ENCODE data around the gene SCAND1. TPM values are rescaled to one million over a fixed set of nuclear protein-coding genes. Genes with fewer than 3 reads are reported as not detected.
A peak's percentile ranks its signal among the peaks of the same experiment; 100 is the strongest.
"Not testable (repeated sequence)": the region's sequence is repeated elsewhere in the genome, so short reads cannot be mapped to it uniquely, and the experiment has no call there.

Gene SCAND1
- total RNA-seq = 100 to 1,000 TPM; 137 to 199 TPM

GRCh38 chr20:35954200-35954906, at the start of gene SCAND1:
Gene SCAND1 (minus strand): TSS chr20:35954502. CDS start chr20:35954284, 218 bp downstream.
- under 1% methylated on average over 71 of the region's 76 CpGs for WGBS
- H3K9me3 ChIP-seq = no peaks in the 10 kb centered on the region
- intact Hi-C loops (cut with DNase I) = no loop called here
- TF ChIP-seq POLR2A (IDR thresholded peaks at IDR 0.05) = peak; percentile 81
- peak; percentile 96 for TF ChIP-seq POLR2AphosphoS5 (IDR thresholded peaks at IDR 0.05)
- TF ChIP-seq, protein P1, sequence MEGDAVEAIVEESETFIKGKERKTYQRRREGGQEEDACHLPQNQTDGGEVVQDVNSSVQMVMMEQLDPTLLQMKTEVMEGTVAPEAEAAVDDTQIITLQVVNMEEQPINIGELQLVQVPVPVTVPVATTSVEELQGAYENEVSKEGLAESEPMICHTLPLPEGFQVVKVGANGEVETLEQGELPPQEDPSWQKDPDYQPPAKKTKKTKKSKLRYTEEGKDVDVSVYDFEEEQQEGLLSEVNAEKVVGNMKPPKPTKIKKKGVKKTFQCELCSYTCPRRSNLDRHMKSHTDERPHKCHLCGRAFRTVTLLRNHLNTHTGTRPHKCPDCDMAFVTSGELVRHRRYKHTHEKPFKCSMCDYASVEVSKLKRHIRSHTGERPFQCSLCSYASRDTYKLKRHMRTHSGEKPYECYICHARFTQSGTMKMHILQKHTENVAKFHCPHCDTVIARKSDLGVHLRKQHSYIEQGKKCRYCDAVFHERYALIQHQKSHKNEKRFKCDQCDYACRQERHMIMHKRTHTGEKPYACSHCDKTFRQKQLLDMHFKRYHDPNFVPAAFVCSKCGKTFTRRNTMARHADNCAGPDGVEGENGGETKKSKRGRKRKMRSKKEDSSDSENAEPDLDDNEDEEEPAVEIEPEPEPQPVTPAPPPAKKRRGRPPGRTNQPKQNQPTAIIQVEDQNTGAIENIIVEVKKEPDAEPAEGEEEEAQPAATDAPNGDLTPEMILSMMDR (IDR thresholded peaks at IDR 0.05) = peak; percentile 78 to 99 (median 98)
- peak within 1 kb of the TSS; percentile 97 for H3K27ac ChIP-seq
- no peaks in the 10 kb centered on the region for H3K27me3 ChIP-seq (replicated peaks; ENCODE audit: insufficient read depth)
- H3K4me3 ChIP-seq = peak within 1 kb of the TSS; percentile 92 to 98
- peak; percentile 95 for DNase-seq (ENCODE audit: low spot score)
- peaks cover 13% of the 10 kb centered on the region for H3K4me1 ChIP-seq (replicated peaks)
- no peaks in the 10 kb centered on the region for H3K36me3 ChIP-seq

DNA sequence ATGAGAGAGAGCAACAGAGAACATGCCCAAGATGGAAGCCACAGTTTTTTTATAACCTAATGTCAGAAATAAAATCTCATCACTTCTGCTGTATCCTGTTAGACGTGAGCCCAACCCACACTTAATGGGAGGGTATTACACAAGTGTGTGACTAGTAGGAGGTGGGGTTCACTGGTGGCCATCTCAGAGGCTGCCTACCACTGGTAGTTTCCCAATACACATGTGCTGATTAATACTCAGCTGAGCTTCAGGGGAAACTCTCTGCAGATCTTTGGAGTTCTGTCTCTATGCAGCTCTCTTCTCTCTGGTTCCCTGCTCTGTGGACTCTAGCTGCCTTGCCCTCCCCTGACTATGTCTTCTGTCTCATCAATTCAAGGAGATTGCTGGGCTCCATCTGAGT, 49.7 kb upstream of the SCAND1 start:
- TF ChIP-seq, protein P1 (IDR thresholded peaks at IDR 0.05) = no peak
- intact Hi-C loops (cut with DNase I) = no loop called here
- 71% methylated on average over 1 of the region's 1 CpG for WGBS

GRCh38 chr20:36002855-36003254, 48.6 kb upstream of the SCAND1 start:
- TF ChIP-seq, protein P1 (IDR thresholded peaks at IDR 0.05) = no peak
- TF ChIP-seq POLR2A (IDR thresholded peaks at IDR 0.05) (no peak), POLR2AphosphoS5 (IDR thresholded peaks at IDR 0.05) (no peak)
- Histone ChIP-seq H3K36me3 (no peaks in the 10 kb centered on the region), H3K4me3 (no peak overlapping the region), H3K4me1 (replicated peaks) (no peaks in the 10 kb centered on the region), H3K27me3 (replicated peaks; ENCODE audit: insufficient read depth) (no peaks in the 10 kb centered on the region), H3K27ac (no peak overlapping the region), H3K9me3 (no peaks in the 10 kb centered on the region)
- intact Hi-C loops (cut with DNase I) = no loop called here
- no peak for DNase-seq (ENCODE audit: low spot score)

More for the DNA sequence above, 49.7 kb upstream of the SCAND1 start:
- Histone ChIP-seq H3K4me3 (no peak overlapping the region), H3K9me3 (no peaks in the 10 kb centered on the region), H3K36me3 (no peaks in the 10 kb centered on the region), H3K27me3 (replicated peaks; ENCODE audit: insufficient read depth) (no peaks in the 10 kb centered on the region), H3K27ac (no peak overlapping the region), H3K4me1 (replicated peaks) (no peaks in the 10 kb centered on the region)
- DNase-seq (ENCODE audit: low spot score) = no peak

DNA sequence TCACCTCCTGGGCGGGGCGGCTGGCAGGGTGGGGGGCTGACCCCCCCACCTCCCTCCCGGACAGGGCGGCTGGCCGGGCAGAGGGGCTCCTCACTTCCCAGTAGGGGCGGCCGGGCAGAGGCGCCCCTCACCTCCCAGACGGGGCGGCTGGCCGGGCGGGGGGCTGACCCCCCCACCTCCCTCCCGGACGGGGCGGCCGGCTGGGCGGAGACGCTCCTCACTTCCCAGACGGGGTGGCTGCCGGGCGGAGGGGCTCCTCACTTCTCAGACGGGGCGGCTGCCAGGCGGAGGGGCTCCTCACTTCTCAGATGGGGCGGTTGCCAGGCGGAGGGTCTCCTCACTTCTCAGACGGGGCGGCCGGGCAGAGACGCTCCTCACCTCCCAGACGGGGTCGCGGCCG, 47.0 kb upstream of the SCAND1 start:
- H3K27ac ChIP-seq; H3K4me3 ChIP-seq; H3K4me1 ChIP-seq (replicated peaks); H3K9me3 ChIP-seq; H3K27me3 ChIP-seq (replicated peaks; ENCODE audit: insufficient read depth); H3K36me3 ChIP-seq; intact Hi-C loops (cut with DNase I); DNase-seq (ENCODE audit: low spot score): not testable (repeated sequence)
- 95% methylated on average over 4 of the region's 34 CpGs for WGBS

DNA sequence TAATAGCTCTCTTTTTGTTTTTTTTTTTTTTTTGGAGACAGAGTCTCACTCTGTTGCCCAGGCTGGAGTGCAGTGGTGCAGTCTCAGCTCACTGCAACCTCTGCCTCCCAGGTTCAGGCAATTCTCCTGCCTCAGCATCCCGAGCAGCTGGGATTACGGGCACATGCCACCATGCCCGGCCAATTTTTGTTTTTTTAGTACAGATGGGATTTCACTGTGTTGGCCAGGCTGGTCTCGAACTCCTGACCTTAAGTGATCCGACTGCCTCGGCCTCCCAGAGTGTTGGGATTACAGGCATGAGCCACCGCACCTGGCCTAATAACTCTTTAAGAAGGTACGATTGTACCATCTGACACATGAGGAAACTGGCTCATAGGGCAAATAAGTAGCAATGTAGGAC, 42.2 kb upstream of the SCAND1 start:
- H3K27me3 ChIP-seq (replicated peaks; ENCODE audit: insufficient read depth); H3K36me3 ChIP-seq; DNase-seq (ENCODE audit: low spot score); H3K9me3 ChIP-seq; H3K4me1 ChIP-seq (replicated peaks); H3K27ac ChIP-seq; H3K4me3 ChIP-seq; intact Hi-C loops (cut with DNase I): not testable (repeated sequence)
- WGBS = 95% methylated on average over 8 of the region's 8 CpGs

DNA sequence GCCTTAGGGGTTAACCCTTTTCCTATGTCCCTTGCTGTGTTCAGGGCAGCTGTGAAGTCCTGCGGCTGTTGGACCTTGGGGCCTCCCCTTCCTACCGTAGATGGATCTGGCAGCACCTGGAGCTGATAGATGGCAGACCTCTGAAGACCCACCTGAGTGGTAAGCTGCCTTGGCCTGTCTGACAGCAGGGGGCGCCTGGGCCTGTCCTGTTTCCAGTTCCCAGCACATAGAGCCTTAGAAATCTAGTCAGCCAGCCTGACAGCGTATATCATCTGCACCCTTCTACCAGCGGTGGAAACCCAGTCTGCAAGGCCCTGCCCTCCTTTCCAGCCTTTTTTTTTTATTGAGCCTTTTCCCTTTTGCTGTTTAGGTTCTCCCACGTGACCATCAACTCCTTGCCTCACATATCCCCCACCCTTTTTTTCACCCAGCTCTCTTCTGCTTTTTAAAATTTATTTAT, 40.7 kb upstream of the SCAND1 start:
- no peaks in the 10 kb centered on the region for H3K9me3 ChIP-seq
- no peaks in the 10 kb centered on the region for H3K4me1 ChIP-seq (replicated peaks)
- TF ChIP-seq, protein P1 (IDR thresholded peaks at IDR 0.05) = peak; percentile 42 to 91 (median 88)
- TF ChIP-seq POLR2AphosphoS5 (IDR thresholded peaks at IDR 0.05) (peak; percentile 45), POLR2A (IDR thresholded peaks at IDR 0.05) (no peak)
- no peaks in the 10 kb centered on the region for H3K36me3 ChIP-seq
- WGBS = 0% methylated on average over 6 of the region's 6 CpGs
- no peak overlapping the region for H3K4me3 ChIP-seq
- intact Hi-C loops (cut with DNase I) = loop anchor here (2.0 kb wide), 2 partner anchors 144 to 202 kb away; no protein-coding TSS in a partner anchor
- no peaks in the 10 kb centered on the region for H3K27me3 ChIP-seq (replicated peaks; ENCODE audit: insufficient read depth)
- peak; percentile 82 for DNase-seq (ENCODE audit: low spot score)
- H3K27ac ChIP-seq = no peak overlapping the region

All from prostate gland (tissue), 2 donors.